ELF-1 (cell line): ENCODE data around the gene DEFB113.

Source experiments
- DNase-seq: peaks from one replicate; pipeline ENCODE4 v3.0.0-alpha.2; 2016; ENCODE audit warnings: low read depth, low spot score

DEFB113 gene

GRCh38 chr6:49937017-49937416, 32.4 kb downstream of the DEFB113 start:
- no peak for DNase-seq

DNA sequence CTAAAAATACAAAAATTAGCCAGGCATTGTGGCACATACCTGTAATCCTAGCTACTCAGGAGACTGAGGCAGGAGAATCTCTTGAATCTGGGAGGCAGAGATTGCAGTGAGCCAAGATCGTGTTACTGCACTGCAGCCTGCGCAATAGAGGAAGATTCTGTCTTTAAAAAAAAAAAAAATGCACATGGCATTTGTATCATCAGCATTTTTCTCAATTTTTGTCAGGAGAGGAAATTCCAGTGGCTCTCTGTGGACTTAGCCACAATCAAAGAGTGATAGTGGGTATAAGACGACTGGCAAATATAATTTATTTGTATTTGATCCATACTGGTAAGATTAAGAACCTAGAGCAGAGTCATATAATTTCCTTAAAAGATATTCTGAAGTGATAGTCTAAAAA, 34.0 kb downstream of the DEFB113 start:
- no peak for DNase-seq

DNA sequence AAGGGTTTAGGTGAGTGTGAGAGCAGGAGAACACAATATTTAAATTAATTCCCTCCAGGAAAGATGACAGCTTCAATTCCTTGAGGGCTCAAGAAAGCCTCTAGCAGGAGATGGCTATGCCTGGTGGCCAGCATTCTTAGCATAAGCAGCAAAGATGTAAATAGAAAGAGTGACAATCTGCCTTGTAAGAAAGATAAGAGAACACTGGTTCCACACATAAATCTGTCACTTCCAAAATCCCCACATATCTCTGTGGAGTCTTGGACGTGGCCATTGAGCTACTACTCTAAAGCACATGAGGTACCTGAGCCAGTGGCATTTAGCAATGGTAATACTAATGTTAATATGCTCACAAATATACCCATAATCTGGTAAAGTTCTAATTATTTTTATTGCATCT, 34.7 kb downstream of the DEFB113 start:
- no peak for DNase-seq

DNA sequence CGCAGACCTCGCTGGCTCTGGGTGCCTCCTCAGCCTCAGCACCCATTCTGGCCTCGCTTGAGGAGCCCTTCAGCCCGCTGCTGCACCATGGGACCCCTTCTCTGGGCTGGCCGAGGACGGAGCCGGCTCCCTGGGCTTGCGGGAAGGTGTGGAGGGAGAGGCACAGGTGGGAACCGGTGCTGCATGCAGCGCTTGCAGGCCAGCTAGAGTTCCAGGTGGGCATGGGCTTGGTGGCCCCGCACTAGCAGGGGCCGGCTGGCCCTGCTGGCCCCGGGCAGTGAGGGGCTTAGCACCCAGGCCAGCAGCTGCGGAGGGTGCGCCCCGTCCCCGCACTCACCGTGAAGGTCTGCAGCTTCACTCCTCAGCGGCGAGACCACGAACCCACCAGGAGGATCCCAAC, 35.9 kb downstream of the DEFB113 start:
- no peak for DNase-seq

DNA sequence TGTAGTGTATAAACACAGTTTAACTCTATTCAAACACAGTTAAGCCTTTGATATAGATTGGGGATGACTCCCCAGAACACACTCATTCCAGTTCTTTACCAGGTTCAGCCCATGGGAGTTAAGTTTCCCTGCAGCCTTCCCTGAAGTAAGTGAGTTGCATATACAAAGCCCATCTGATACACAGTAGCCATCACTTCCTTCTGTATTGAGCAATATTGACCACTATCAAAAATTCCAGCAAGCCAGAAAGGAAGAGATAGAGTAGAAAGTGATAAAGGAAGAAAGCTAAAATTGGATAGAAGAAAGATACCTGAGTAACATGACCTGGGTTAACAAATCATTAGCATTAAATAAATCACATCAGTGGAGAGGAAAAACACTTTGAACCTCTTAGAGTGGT, 40.1 kb downstream of the DEFB113 start:
- DNase-seq = no peak

DNA sequence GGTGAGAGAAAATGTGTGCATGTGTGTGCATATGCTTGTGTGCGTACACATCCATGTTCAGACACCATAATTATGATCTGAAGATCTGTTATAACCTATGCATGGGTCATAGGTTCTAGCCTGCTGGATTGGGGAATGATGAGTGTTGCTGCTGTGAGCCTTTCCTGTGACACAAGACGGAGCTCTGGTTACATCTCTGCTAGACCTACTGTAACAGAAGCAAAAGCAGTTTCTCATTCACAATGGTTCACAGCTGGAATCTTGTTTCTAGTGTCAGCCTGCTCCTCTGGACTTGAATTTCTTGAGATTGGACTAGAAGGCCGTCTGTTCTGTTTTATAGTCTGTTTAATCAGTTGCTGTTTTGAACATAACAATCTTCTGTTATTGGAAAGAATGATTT, 45.6 kb downstream of the DEFB113 start:
- DNase-seq = peak; percentile 55

GRCh38 chr6:49919935-49920644, 49.3 kb downstream of the DEFB113 start:
- DNase-seq = no peak

DNA sequence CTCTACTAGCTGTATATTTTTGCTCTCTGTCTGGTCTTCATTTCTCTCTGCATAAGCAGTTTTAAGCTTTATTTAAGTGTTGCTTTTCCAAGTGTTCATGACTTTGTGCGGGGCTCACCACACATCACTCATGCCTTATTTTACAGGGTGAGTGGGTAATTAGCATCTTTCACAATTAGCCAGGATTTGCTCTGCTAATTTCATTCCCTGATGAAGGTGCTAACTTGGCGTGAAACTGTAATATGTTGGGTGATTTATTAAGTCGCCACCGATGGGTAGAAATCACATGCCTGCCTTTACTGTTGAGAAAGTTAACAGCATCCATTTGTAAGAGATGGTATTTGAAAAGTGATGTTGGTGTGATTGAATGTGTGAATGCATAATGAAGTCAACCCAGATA, 50.2 kb downstream of the DEFB113 start:
- no peak for DNase-seq

DNA sequence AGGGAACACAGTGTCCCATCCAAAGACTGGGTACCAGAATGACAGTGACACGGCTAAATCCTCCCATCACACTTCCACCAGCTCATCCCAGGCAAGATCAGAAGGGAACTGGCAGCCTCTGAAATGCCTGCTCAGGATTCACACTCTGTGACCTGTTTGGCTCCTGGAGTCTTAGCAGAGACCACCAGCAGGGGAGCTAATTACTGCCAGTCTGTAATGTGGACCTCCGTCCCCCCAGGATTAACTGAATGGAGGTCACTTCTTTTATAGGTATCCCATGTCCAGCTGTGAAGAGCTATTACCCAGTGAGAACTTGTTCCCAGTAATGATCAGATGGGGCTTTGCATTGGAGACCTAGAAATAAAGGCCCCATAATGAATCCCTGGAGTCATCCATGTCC, 50.6 kb downstream of the DEFB113 start:
- peak; percentile 44 for DNase-seq
